WTC11 (cell line): ENCODE data around the gene AGBL4.

ENCODE experiments used
- ATF2 ChIP-seq: sonication (generic); formaldehyde crosslinking; IDR thresholded peaks from 2 replicates; pipeline ENCODE4 v1.8.1; 2022; ENCODE audit warnings: low read depth, missing genetic modification reagents, borderline replicate concordance
- CDX4 ChIP-seq: fragments of 250-450 bp; sonication (Bioruptor Pico); IDR thresholded peaks from 2 replicates; pipeline ENCODE4 v1.9.0; 2021; ENCODE audit warnings: moderate library complexity, mild to moderate bottlenecking, inconsistent platforms, borderline replicate concordance
- CTCF ChIP-seq: fragments of 200-600 bp; IDR thresholded peaks from 2 replicates; pipeline ENCODE4 v1.8.0; 2022; ENCODE audit warnings: antibody characterized with exemption
- KAT7 ChIP-seq: sonication (generic); formaldehyde crosslinking; IDR thresholded peaks from 2 replicates; pipeline ENCODE4 v1.8.1; 2023; ENCODE audit warnings: missing genetic modification reagents, mild to moderate bottlenecking, borderline replicate concordance
- MAX ChIP-seq: sonication (generic); formaldehyde crosslinking; IDR thresholded peaks from 2 replicates; pipeline ENCODE4 v1.8.0; 2022; ENCODE audit warnings: mild to moderate bottlenecking, missing genetic modification reagents
- SP1 ChIP-seq: sonication (generic); formaldehyde crosslinking; conservative IDR thresholded peaks from 2 replicates; pipeline ENCODE4 v1.8.1; 2022; ENCODE audit warnings: missing genetic modification reagents
- TEAD4 ChIP-seq: sonication (generic); formaldehyde crosslinking; IDR thresholded peaks from 2 replicates; pipeline ENCODE4 v1.8.0; 2022; ENCODE audit warnings: mild to moderate bottlenecking, missing genetic modification reagents
- TP53 ChIP-seq: sonication (generic); formaldehyde crosslinking; IDR thresholded peaks from 2 replicates; pipeline ENCODE4 v1.8.1; 2023; ENCODE audit warnings: mild to moderate bottlenecking, missing genetic modification reagents
- USF2 ChIP-seq: sonication (generic); formaldehyde crosslinking; IDR thresholded peaks from 2 replicates; pipeline ENCODE4 v1.8.1; 2023; ENCODE audit warnings: mild to moderate bottlenecking, missing genetic modification reagents, moderate library complexity
- ZBTB21 ChIP-seq: sonication (generic); formaldehyde crosslinking; IDR thresholded peaks from 2 replicates; pipeline ENCODE4 v1.8.1; 2023; ENCODE audit warnings: mild to moderate bottlenecking, missing genetic modification reagents, borderline replicate concordance
- ZNF281 ChIP-seq: sonication (generic); formaldehyde crosslinking; IDR thresholded peaks from 2 replicates; pipeline ENCODE4 v1.8.0; 2023; ENCODE audit warnings: mild to moderate bottlenecking, missing genetic modification reagents
- ZNF423 ChIP-seq: fragments of 250-450 bp; sonication (Bioruptor Pico); IDR thresholded peaks from 2 replicates; pipeline ENCODE4 v2.1.2; 2022; ENCODE audit warnings: mild to moderate bottlenecking, moderate library complexity

- no peak for TF ChIP-seq ATF2 (CRISPR knock-in tag)
- TF ChIP-seq CTCF = no peak
- no peak for TF ChIP-seq TEAD4 (CRISPR knock-in tag)
- TF ChIP-seq SP1 (CRISPR knock-in tag) = no peak
- TF ChIP-seq MAX (CRISPR knock-in tag) = no peak
- TF ChIP-seq ZBTB21 (CRISPR knock-in tag) = no peak
- no peak for TF ChIP-seq ZNF423 (CRISPR knock-in tag)
- no peak for TF ChIP-seq USF2 (CRISPR knock-in tag)
- no peak for TF ChIP-seq KAT7 (CRISPR knock-in tag)
- no peak for TF ChIP-seq CDX4 (CRISPR knock-in tag)
- no peak for TF ChIP-seq ZNF281 (CRISPR knock-in tag)
- TF ChIP-seq TP53 (CRISPR knock-in tag) = no peak
Measured at GRCh38 chr1:48665708-48666407, 1357.9 kb downstream of the AGBL4 start.
